HCT116 (cell line): Measurements from ENCODE around the gene CLEC10A. TPM values are rescaled to one million over a fixed set of nuclear protein-coding genes. Genes with fewer than 3 reads are reported as not detected.

Experiments
- ATAC-seq: fragments of 200-7000 bp; cut with Tn5 transposase; 2 replicates; pipeline ENCODE4 v1.9.1; 2020; ENCODE audit warnings: mild to moderate bottlenecking, moderate library complexity
- BruUV-seq: library from RNA; stranded (reverse); fragments of 400-500 nt; replicated peaks from 2 replicates; lab custom pipeline; 2021; lab: Mats Ljungman, UMichigan
- CTCF ChIA-PET: fragments of 300-600 bp; sonication (Branson Sonifier 250); formaldehyde crosslinking; loops from one replicate; lab custom pipeline; 2021; ENCODE audit warnings: antibody characterized with exemption; lab: Charles Lee
- POLR2A ChIA-PET: fragments of 300-600, 350-600 bp; sonication (Branson Sonifier 250); formaldehyde crosslinking; loops from one replicate; lab custom pipeline; 2021; ENCODE audit warnings: antibody characterized with exemption; lab: Charles Lee
- RAD21 ChIA-PET, 2 experiments: fragments of 300-600 bp; sonication (Branson Sonifier 250); formaldehyde crosslinking; loops; one replicate each; lab custom pipeline; 2023; ENCODE audit warnings: low total read pairs in 2 of 2; ENCODE audit not compliant: uncharacterized antibody in 2 of 2, unreplicated experiment in 2 of 2, low non-redundant PET in 1 of 2; lab: Charles Lee
- DNase-seq: peaks from one replicate; pipeline ENCODE4 v3.0.0-alpha.2; 2010; ENCODE audit warnings: low read depth, low spot score
- H2AFZ ChIP-seq: fragments of 200-600 bp; shearing (Covaris generic), sonication (generic); 2 replicates; pipeline ENCODE4 v1.6.1; 2017; ENCODE audit warnings: low read depth, mixed run types, mixed read lengths, antibody characterized with exemption, low read length; ENCODE audit not compliant: poor library complexity, severe bottlenecking
- H3K27ac ChIP-seq: 2 replicates; pipeline ENCODE4 v1.5.1; 2012; ENCODE audit warnings: low read depth, low read length
- H3K27me3 ChIP-seq: fragments of 200-600 bp; sonication (generic); 2 replicates; pipeline ENCODE4 v1.6.1; 2016; ENCODE audit warnings: mixed run types, low read length, mixed read lengths; ENCODE audit not compliant: insufficient read depth
- H3K36me3 ChIP-seq, 2 experiments: fragments of 200-500 bp in 1 of 2; fragments of 200-600 bp in 1 of 2; sonication (Bioruptor generic) in 1 of 2; sonication (generic) in 1 of 2; 2 replicates each; pipeline versions ENCODE4 v1.5.1 to v1.6.1; 2014 to 2016; ENCODE audit warnings: low read length in 2 of 2, inconsistent platforms in 1 of 2, mixed read lengths in 1 of 2, mixed run types in 1 of 2; ENCODE audit not compliant: insufficient read depth in 2 of 2, control insufficient read depth in 1 of 2
- H3K4me1 ChIP-seq, 2 experiments: fragments of 200-600 bp in 1 of 2; sonication (generic) in 1 of 2; 2 replicates each; pipeline versions ENCODE4 v1.5.1 to v1.6.1; 2012 to 2017; ENCODE audit warnings: low read length in 2 of 2, inconsistent platforms in 1 of 2, mild to moderate bottlenecking in 1 of 2, mixed read lengths in 1 of 2, mixed run types in 1 of 2, moderate library complexity in 1 of 2; ENCODE audit not compliant: insufficient read depth in 2 of 2, control insufficient read depth in 1 of 2
- H3K4me2 ChIP-seq: fragments of 200-600 bp; sonication (generic); 2 replicates; pipeline ENCODE4 v1.6.1; 2017; ENCODE audit warnings: mixed run types, low read length, mixed read lengths
- H3K4me3 ChIP-seq, 2 experiments: fragments of 200-600 bp in 1 of 2; sonication (generic) in 1 of 2; replicated peaks in 1 of 2; 2 replicates each; pipeline ENCODE4 v1.5.1; 2011 to 2016; ENCODE audit warnings: low read length in 2 of 2, control low read depth in 1 of 2, low read depth in 1 of 2, mild to moderate bottlenecking in 1 of 2, mixed read lengths in 1 of 2, mixed run types in 1 of 2
- H3K79me2 ChIP-seq: fragments of 200-600 bp; sonication (generic); 2 replicates; pipeline ENCODE4 v1.6.1; 2017; ENCODE audit warnings: mild to moderate bottlenecking, mixed run types, low read length, moderate library complexity, mixed read lengths; ENCODE audit not compliant: insufficient read depth
- H3K9ac ChIP-seq: fragments of 200-600 bp; sonication (generic); 2 replicates; pipeline ENCODE4 v1.6.1; 2016; ENCODE audit warnings: low read length, mixed read lengths
- H3K9me2 ChIP-seq: fragments of 200-600 bp; sonication (generic), shearing (Covaris generic); 2 replicates; pipeline ENCODE4 v1.6.1; 2017; ENCODE audit warnings: mixed run types, mild to moderate bottlenecking, moderate library complexity; ENCODE audit not compliant: insufficient read depth
- H3K9me3 ChIP-seq, 2 experiments: fragments of 200-500 bp in 1 of 2; fragments of 200-600 bp in 1 of 2; sonication (Bioruptor generic) in 1 of 2; sonication (generic) in 1 of 2; 2 replicates each; pipeline ENCODE4 v1.6.1; 2014 to 2017; ENCODE audit warnings: low read length in 2 of 2, mixed read lengths in 2 of 2, inconsistent platforms in 1 of 2, low read depth in 1 of 2, mild to moderate bottlenecking in 1 of 2, mixed run types in 1 of 2, moderate library complexity in 1 of 2; ENCODE audit not compliant: control insufficient read depth in 1 of 2, insufficient read depth in 1 of 2
- H4K20me1 ChIP-seq: fragments of 200-600 bp; sonication (generic), shearing (Covaris generic); 2 replicates; pipeline ENCODE4 v1.6.1; 2017; ENCODE audit warnings: mixed run types, mild to moderate bottlenecking, moderate library complexity; ENCODE audit not compliant: insufficient read depth
- CBX3 ChIP-seq: IDR thresholded peaks from 2 replicates; pipeline ENCODE4 v1.6.1; 2012; ENCODE audit warnings: low read depth
- CEBPB ChIP-seq: IDR thresholded peaks from 2 replicates; pipeline ENCODE4 v1.6.1; 2012; ENCODE audit warnings: low read depth
- ELF1 ChIP-seq: IDR thresholded peaks from 2 replicates; pipeline ENCODE4 v1.6.1; 2012; ENCODE audit warnings: low read depth, borderline replicate concordance
- EZH2 ChIP-seq: fragments of 200-600 bp; sonication (generic); IDR thresholded peaks from 2 replicates; pipeline ENCODE4 v1.6.1; 2017; ENCODE audit warnings: antibody characterized with exemption, mixed run types
- FOSL1 ChIP-seq: IDR thresholded peaks from 2 replicates; pipeline ENCODE4 v1.6.1; 2012; ENCODE audit warnings: low read depth
- JUND ChIP-seq: IDR thresholded peaks from 2 replicates; pipeline ENCODE4 v1.6.1; 2012
- POLR2A ChIP-seq: IDR thresholded peaks from 2 replicates; pipeline ENCODE4 v1.7.0; 2011; ENCODE audit warnings: borderline replicate concordance; ENCODE audit not compliant: insufficient read depth, insufficient read length; ENCODE audit errors: extremely low read depth
- POLR2AphosphoS5 ChIP-seq: IDR thresholded peaks from 2 replicates; pipeline ENCODE4 v1.6.1; 2011; ENCODE audit warnings: mild to moderate bottlenecking, low read depth, low read length, moderate library complexity
- RAD21 ChIP-seq: IDR thresholded peaks from 2 replicates; pipeline ENCODE4 v1.6.1; 2012; ENCODE audit warnings: low read depth, mild to moderate bottlenecking
- REST ChIP-seq: IDR thresholded peaks from 2 replicates; pipeline ENCODE4 v1.6.1; 2012; ENCODE audit warnings: low read depth
- SIN3A ChIP-seq: IDR thresholded peaks from 2 replicates; pipeline ENCODE4 v1.6.1; 2012; ENCODE audit warnings: low read depth
- SP1 ChIP-seq: IDR thresholded peaks from 2 replicates; pipeline ENCODE4 v1.6.1; 2012; ENCODE audit warnings: low read depth
- ZFX ChIP-seq: fragments of 450-650 bp; IDR thresholded peaks from 2 replicates; pipeline ENCODE4 v1.6.1; 2017
- ZNF274 ChIP-seq: fragments of 200-500 bp; sonication (Bioruptor generic); IDR thresholded peaks from 2 replicates; pipeline ENCODE4 v1.6.1; 2014; ENCODE audit warnings: mild to moderate bottlenecking, low read depth, low read length, inconsistent platforms
- intact Hi-C: fragments of 100-400 bp; cut with micrococcal nuclease; formaldehyde crosslinking; loops from 2 replicates; pipeline ENCODE4 v1.10.0; 2022
- total RNA-seq: library from RNA; stranded (reverse); gene quantifications from one replicate; pipeline ENCODE4 v1.2.1, GENCODE V29; 2021; ENCODE audit not compliant: unreplicated experiment
- TF ChIP-seq, protein P1 (sequence below): IDR thresholded peaks from 2 replicates; pipeline ENCODE4 v1.6.1; 2011; ENCODE audit warnings: mild to moderate bottlenecking, low read length, moderate library complexity; ENCODE audit not compliant: insufficient replicate concordance; ENCODE audit errors: extremely low read depth

Gene CLEC10A
- total RNA-seq, 1 experiment from 2014 or later: not detected

DNA sequence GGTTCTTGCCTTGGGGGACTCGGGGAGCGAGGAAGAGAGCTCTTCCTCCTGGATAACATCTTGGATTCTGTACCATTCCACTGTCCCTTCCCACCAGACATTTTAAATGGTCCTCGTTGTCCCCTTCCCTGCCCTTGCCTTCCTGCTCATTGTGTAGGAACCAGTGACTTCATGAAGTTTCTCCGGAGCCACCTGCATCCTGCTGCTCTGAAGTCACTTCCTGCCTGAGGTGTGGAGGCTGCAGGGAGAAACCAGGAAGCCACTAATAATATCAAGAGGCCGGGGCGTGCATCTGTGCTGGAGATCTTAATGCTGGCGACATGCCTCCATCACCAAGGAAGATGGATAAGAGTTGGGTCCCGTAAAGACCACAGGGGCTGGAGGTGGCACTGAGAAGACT, 50.4 kb downstream of the CLEC10A start (continued):
- TF ChIP-seq JUND (no peak), POLR2AphosphoS5 (no peak), REST (no peak), POLR2A (no peak), FOSL1 (no peak), ELF1 (no peak)
- TF ChIP-seq, protein P1, sequence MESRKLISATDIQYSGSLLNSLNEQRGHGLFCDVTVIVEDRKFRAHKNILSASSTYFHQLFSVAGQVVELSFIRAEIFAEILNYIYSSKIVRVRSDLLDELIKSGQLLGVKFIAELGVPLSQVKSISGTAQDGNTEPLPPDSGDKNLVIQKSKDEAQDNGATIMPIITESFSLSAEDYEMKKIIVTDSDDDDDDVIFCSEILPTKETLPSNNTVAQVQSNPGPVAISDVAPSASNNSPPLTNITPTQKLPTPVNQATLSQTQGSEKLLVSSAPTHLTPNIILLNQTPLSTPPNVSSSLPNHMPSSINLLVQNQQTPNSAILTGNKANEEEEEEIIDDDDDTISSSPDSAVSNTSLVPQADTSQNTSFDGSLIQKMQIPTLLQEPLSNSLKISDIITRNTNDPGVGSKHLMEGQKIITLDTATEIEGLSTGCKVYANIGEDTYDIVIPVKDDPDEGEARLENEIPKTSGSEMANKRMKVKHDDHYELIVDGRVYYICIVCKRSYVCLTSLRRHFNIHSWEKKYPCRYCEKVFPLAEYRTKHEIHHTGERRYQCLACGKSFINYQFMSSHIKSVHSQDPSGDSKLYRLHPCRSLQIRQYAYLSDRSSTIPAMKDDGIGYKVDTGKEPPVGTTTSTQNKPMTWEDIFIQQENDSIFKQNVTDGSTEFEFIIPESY: no peak

GRCh38 chr17:7029096-7029495, 51.0 kb downstream of the CLEC10A start:
- no peak overlapping the region for H3K4me2 ChIP-seq
- H3K27me3 ChIP-seq: no peaks in the 10 kb centered on the region
- H3K4me1 ChIP-seq: peaks cover 0 to 22% of the 10 kb centered on the region in 2 experiments; a peak in 1 of 4 replicates
- no peak for ATAC-seq
- no peaks in the 10 kb centered on the region for H3K79me2 ChIP-seq
- no TSS peak for BruUV-seq
- no peak overlapping the region for H3K4me3 ChIP-seq
- ChIA-PET RAD21 (no interaction called here), CTCF (no interaction called here)
- H3K9me3 ChIP-seq: no peaks in the 10 kb centered on the region
- no peaks in the 10 kb centered on the region for H3K36me3 ChIP-seq
- H2AFZ ChIP-seq: no peak overlapping the region
- no peaks in the 10 kb centered on the region for H4K20me1 ChIP-seq
- TF ChIP-seq RAD21 (no peak), EZH2 (no peak), SIN3A (no peak), SP1 (no peak), ZNF274 (no peak), REST (no peak), FOSL1 (no peak), CEBPB (no peak), CBX3 (no peak), ZFX (no peak)
- TF ChIP-seq, all 23 proteins: peak for 0
- POLR2A ChIA-PET: no interaction called here
- Histone ChIP-seq H3K9me2 (no peaks in the 10 kb centered on the region), H3K27ac (no peak overlapping the region), H3K9ac (no peak overlapping the region)
- intact Hi-C loops: no loop called here
- no peak for DNase-seq
